H1 (cell line): Measurements from ENCODE around the gene TCF7L1. TPM values are rescaled to one million over a fixed set of nuclear protein-coding genes. Genes with fewer than 3 reads are reported as not detected.

Experiments
- BRCA1 ChIP-seq: IDR thresholded peaks from 2 replicates; pipeline ENCODE4 v1.6.1; 2012; ENCODE audit warnings: low read depth, low read length, improper control_type of control experiment
- JUN ChIP-seq: IDR thresholded peaks from 2 replicates; pipeline ENCODE4 v1.6.1; 2011; ENCODE audit warnings: low read depth, mild to moderate bottlenecking, improper control_type of control experiment, low read length
- TBP ChIP-seq: IDR thresholded peaks from 2 replicates; pipeline ENCODE4 v1.6.1; 2011; ENCODE audit warnings: low read depth, low read length, improper control_type of control experiment
- polyA plus RNA-seq, 7 experiments: library from polyadenylated mRNA; depleted of rRNA in 3 of 7; stranded (reverse) in 5 of 7; unstranded in 2 of 7; fragments of >200 nt in 5 of 7; fragments of 200-250 nt in 2 of 7; gene quantifications; 1 replicate in 5 of 7; 2 replicates in 1 of 7; 4 replicates in 1 of 7; pipeline versions ENCODE4 v1.2.1 to v1.2.3, GENCODE V29; 2011 to 2013; ENCODE audit warnings: missing spikeins in 2 of 7, mixed read lengths in 2 of 7
- total RNA-seq: library from RNA; stranded (reverse); fragmentation: NEBNext Ultra II Directional; extraction: Animal tissue kit (Norgen Biotek cat#: 25700); gene quantifications from 2 replicates; pipeline ENCODE4 v1.2.1, GENCODE V29; 2021

The TCF7L1 gene
- total and polyA plus RNA-seq, 2 of the 8 experiments (the other 6 are each of a cell fraction or from before 2014, with no cell fraction given) = 27.5 to 108 TPM

DNA sequence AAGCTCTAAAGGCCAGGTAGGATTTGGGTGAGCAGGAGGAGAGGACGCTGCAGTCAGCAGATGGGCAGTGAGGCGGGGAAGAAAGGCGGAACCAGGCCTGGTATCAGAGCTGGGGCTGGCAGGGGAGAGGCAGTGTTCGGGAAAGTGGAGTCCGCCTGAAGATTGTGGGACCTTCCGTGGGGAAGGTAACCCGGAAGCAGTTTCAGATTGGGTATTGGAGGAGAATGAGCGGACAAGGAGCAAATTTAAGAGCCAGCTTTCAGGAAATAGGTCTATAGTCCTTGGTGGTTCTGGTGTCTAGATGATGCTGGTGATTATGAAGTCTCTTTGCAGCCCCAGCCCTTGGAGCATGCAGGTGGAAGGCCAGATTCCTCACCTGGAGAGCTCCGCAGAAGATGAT, 51.0 kb downstream of the TCF7L1 start (continued):
- TF ChIP-seq JUN (no peak), BRCA1 (no peak), TBP (no peak)
